ENCODE results near the gene NTRK1.

Gene NTRK1

GRCh38 chr1:156900896-156901589 lies 40.4 kb downstream of the NTRK1 start:
- DNase-seq = no peak

- DNase-seq = no peak
Measured at GRCh38 chr1:156901590-156901900, 40.9 kb downstream of the NTRK1 start.

GRCh38 chr1:156901966-156902915 lies 41.6 kb downstream of the NTRK1 start:
- no peak for DNase-seq

GRCh38 chr1:156903328-156904091 lies 42.8 kb downstream of the NTRK1 start:
- DNase-seq = no peak

GRCh38 chr1:156904187-156904959 lies 43.7 kb downstream of the NTRK1 start:
- no peak for DNase-seq

- no peak for DNase-seq
Measured at GRCh38 chr1:156905176-156905575, 44.5 kb downstream of the NTRK1 start.

GRCh38 chr1:156905651-156906050 lies 45.0 kb downstream of the NTRK1 start:
- DNase-seq = no peak

GRCh38 chr1:156906206-156906906 lies 45.7 kb downstream of the NTRK1 start:
- DNase-seq = no peak

GRCh38 chr1:156908541-156908940 lies 47.9 kb downstream of the NTRK1 start:
- DNase-seq = no peak

- DNase-seq = no peak
Measured at GRCh38 chr1:156908955-156909354, 48.3 kb downstream of the NTRK1 start.

- no peak for DNase-seq
Measured at GRCh38 chr1:156909671-156910070, 49.0 kb downstream of the NTRK1 start.

- DNase-seq = peak; percentile 72
Measured at GRCh38 chr1:156910309-156910782, 49.7 kb downstream of the NTRK1 start.

- no peak for DNase-seq
Measured at GRCh38 chr1:156911577-156912298, 51.1 kb downstream of the NTRK1 start.

GRCh38 chr1:156912310-156912709 lies 51.6 kb downstream of the NTRK1 start:
- DNase-seq = no peak

GRCh38 chr1:156912861-156913808 lies 52.5 kb downstream of the NTRK1 start:
- DNase-seq = no peak

GRCh38 chr1:156913809-156914387 lies 53.2 kb downstream of the NTRK1 start:
- DNase-seq = no peak

- no peak for DNase-seq
Measured at GRCh38 chr1:156914440-156914856, 53.8 kb downstream of the NTRK1 start.

- DNase-seq = peak; percentile 85
Measured at GRCh38 chr1:156920233-156921052, 59.8 kb downstream of the NTRK1 start, which contains the start of gene LRRC71. TSS of gene LRRC71 (plus strand) at chr1:156920632. CDS start at chr1:156920804, 172 bp downstream.
